ENCODE measurements around the gene POLR2J. TPM values are rescaled to one million over a fixed set of nuclear protein-coding genes. Genes with fewer than 3 reads are reported as not detected.

Gene POLR2J
- total and polyA plus RNA-seq, 4 donors = 9.6 to 50.3 (median 30.5) TPM

DNA sequence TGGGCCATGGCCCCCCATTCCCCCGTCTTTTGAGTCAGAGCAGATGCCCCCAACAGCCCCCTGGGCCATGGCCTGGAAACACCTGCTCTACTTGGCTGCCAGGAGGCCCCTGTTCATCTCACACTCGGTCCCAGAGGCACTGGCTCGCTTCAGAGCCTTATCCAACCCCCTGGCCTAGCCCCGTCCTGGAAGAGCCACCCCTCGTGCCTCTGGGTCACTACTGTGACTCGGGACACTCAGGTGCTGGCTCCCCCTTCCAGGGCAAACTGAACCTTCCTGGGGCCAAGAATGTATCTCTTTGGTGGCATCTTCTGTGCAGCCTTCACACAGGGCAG is 7.0 kb downstream of the POLR2J start:
- TF ChIP-seq, protein P1, sequence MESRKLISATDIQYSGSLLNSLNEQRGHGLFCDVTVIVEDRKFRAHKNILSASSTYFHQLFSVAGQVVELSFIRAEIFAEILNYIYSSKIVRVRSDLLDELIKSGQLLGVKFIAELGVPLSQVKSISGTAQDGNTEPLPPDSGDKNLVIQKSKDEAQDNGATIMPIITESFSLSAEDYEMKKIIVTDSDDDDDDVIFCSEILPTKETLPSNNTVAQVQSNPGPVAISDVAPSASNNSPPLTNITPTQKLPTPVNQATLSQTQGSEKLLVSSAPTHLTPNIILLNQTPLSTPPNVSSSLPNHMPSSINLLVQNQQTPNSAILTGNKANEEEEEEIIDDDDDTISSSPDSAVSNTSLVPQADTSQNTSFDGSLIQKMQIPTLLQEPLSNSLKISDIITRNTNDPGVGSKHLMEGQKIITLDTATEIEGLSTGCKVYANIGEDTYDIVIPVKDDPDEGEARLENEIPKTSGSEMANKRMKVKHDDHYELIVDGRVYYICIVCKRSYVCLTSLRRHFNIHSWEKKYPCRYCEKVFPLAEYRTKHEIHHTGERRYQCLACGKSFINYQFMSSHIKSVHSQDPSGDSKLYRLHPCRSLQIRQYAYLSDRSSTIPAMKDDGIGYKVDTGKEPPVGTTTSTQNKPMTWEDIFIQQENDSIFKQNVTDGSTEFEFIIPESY (IDR thresholded peaks at IDR 0.05) = no peak
- TF ChIP-seq ATF3 (IDR thresholded peaks at IDR 0.05) = no peak
- WGBS = 91% methylated on average over 6 of the region's 6 CpGs

DNA sequence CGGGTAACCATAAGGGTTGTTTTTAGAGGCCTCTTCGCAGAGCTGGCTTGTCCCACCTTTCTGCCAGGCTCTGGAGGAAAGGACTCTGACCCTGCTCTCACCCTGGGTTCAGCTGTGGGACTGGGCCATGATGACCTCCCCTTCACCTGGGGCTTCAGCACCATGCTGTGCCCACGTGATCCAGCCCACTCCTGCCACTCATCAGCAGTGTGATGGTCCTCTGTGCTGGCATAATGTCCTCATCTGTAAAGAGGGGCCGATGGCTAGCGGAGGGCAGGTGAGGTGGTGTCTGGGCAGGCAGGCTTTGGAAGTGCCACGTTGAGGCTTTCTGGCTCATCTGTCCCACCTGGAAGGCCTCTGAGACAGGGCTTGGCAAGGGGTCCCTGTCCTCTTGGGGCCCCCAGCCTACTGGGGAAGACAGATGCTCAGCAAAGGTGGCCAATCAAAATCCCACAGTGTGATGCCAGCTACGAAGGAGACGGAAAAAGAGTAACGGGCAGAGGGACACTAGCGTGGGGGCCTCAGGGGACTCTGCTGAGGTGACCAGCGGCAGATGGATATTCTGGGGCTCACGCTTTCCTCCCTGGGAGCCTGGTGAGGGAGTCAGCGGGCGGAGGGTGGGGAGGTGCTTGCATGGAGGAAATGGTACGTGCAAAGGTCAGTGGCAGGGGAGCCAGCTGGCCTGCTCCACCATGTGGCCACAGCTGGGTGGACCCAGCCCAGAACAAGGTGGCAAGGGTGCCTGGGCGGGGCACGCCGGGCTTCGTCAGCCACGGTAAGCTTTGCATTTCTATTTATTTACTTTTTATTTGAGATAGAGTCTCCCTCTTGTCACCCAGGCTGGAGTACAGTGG is 8.5 kb downstream of the POLR2J start:
- H3K4me3 ChIP-seq (ENCODE audit: low read depth in 1 of 3, low read length in 3 of 3) = peak overlapping the region in 1 of 3 donors; percentile 2
- no peaks in the 10 kb centered on the region for H3K9me3 ChIP-seq (ENCODE audit: control insufficient read depth in 4 of 4, low read length in 3 of 4)
- DNase-seq (ENCODE audit: low spot score) = peak; percentile 32
- H3K9ac ChIP-seq (ENCODE audit: low read depth in 1 of 2, low read length in 2 of 2) = peak overlapping the region in 1 of 2 donors; percentile 0
- H3K27ac ChIP-seq (ENCODE audit: low read depth in 1 of 2, low read length in 2 of 2) = peak overlapping the region; percentile 84 to 86
- no peaks in the 10 kb centered on the region for H3K27me3 ChIP-seq (ENCODE audit: control insufficient read depth in 4 of 4, insufficient read depth in 4 of 4, low read length in 3 of 4)
- H3K4me1 ChIP-seq (ENCODE audit: control insufficient read depth in 4 of 4, insufficient read depth in 4 of 4, low read length in 3 of 4) = peaks cover 11 to 62% (median 47%) of the 10 kb centered on the region in 4 donors
- WGBS = 32% methylated on average over 20 of the region's 20 CpGs
- H3K36me3 ChIP-seq (ENCODE audit: control insufficient read depth in 4 of 4, insufficient read depth in 3 of 4, low read depth in 1 of 4, low read length in 3 of 4) = peaks cover 2 to 16% (median 11%) of the 10 kb centered on the region in 4 donors
- TF ChIP-seq, protein P1 (IDR thresholded peaks at IDR 0.05) = peak; percentile 23
- TF ChIP-seq RXRA (IDR thresholded peaks at IDR 0.05) (peak; percentile 90 to 94), MAX (IDR thresholded peaks at IDR 0.05) (peak; percentile 74), YY1 (IDR thresholded peaks at IDR 0.05) (peak; percentile 43), RAD21 (IDR thresholded peaks at IDR 0.05) (no peak), FOXA1 (IDR thresholded peaks at IDR 0.05) (no peak), ATF3 (IDR thresholded peaks at IDR 0.05) (no peak), SP1 (IDR thresholded peaks at IDR 0.05) (peak; percentile 71), HNF4A (conservative IDR thresholded peaks at IDR 0.05) (peak; percentile 73 to 79), JUND (IDR thresholded peaks at IDR 0.05) (peak in 1 of 2 donors; percentile 21), HNF4G (IDR thresholded peaks at IDR 0.05) (peak; percentile 62), NR2F2 (IDR thresholded peaks at IDR 0.05) (no peak), FOXA2 (IDR thresholded peaks at IDR 0.05) (no peak), EGR1 (IDR thresholded peaks at IDR 0.05; ENCODE audit: low read depth in 2 of 2) (no peak), TAF1 (conservative IDR thresholded peaks at IDR 0.05) (no peak), GABPA (IDR thresholded peaks at IDR 0.05 in 1 of 2, conservative IDR thresholded peaks at IDR 0.05 in 1 of 2) (peak in 1 of 2 donors; percentile 54)
- TF ChIP-seq, protein P2, sequence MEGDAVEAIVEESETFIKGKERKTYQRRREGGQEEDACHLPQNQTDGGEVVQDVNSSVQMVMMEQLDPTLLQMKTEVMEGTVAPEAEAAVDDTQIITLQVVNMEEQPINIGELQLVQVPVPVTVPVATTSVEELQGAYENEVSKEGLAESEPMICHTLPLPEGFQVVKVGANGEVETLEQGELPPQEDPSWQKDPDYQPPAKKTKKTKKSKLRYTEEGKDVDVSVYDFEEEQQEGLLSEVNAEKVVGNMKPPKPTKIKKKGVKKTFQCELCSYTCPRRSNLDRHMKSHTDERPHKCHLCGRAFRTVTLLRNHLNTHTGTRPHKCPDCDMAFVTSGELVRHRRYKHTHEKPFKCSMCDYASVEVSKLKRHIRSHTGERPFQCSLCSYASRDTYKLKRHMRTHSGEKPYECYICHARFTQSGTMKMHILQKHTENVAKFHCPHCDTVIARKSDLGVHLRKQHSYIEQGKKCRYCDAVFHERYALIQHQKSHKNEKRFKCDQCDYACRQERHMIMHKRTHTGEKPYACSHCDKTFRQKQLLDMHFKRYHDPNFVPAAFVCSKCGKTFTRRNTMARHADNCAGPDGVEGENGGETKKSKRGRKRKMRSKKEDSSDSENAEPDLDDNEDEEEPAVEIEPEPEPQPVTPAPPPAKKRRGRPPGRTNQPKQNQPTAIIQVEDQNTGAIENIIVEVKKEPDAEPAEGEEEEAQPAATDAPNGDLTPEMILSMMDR (IDR thresholded peaks at IDR 0.05; ENCODE audit: low read depth, low read length, missing input control) = no peak
- TF ChIP-seq, protein P3, sequence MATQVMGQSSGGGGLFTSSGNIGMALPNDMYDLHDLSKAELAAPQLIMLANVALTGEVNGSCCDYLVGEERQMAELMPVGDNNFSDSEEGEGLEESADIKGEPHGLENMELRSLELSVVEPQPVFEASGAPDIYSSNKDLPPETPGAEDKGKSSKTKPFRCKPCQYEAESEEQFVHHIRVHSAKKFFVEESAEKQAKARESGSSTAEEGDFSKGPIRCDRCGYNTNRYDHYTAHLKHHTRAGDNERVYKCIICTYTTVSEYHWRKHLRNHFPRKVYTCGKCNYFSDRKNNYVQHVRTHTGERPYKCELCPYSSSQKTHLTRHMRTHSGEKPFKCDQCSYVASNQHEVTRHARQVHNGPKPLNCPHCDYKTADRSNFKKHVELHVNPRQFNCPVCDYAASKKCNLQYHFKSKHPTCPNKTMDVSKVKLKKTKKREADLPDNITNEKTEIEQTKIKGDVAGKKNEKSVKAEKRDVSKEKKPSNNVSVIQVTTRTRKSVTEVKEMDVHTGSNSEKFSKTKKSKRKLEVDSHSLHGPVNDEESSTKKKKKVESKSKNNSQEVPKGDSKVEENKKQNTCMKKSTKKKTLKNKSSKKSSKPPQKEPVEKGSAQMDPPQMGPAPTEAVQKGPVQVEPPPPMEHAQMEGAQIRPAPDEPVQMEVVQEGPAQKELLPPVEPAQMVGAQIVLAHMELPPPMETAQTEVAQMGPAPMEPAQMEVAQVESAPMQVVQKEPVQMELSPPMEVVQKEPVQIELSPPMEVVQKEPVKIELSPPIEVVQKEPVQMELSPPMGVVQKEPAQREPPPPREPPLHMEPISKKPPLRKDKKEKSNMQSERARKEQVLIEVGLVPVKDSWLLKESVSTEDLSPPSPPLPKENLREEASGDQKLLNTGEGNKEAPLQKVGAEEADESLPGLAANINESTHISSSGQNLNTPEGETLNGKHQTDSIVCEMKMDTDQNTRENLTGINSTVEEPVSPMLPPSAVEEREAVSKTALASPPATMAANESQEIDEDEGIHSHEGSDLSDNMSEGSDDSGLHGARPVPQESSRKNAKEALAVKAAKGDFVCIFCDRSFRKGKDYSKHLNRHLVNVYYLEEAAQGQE (IDR thresholded peaks at IDR 0.05) = no peak

More for the DNA sequence above, 7.0 kb downstream of the POLR2J start:
- Histone ChIP-seq H3K27me3 (ENCODE audit: control insufficient read depth in 4 of 4, insufficient read depth in 4 of 4, low read length in 3 of 4) (no peaks in the 10 kb centered on the region), H3K9ac (ENCODE audit: low read depth in 1 of 2, low read length in 2 of 2) (no peak overlapping the region), H3K4me3 (ENCODE audit: low read depth in 1 of 3, low read length in 3 of 3) (no peak overlapping the region), H3K9me3 (ENCODE audit: control insufficient read depth in 4 of 4, low read length in 3 of 4) (no peaks in the 10 kb centered on the region), H3K27ac (ENCODE audit: low read depth in 1 of 2, low read length in 2 of 2) (peak overlapping the region in 1 of 2 donors; percentile 5), H3K4me1 (ENCODE audit: control insufficient read depth in 4 of 4, insufficient read depth in 4 of 4, low read length in 3 of 4) (peaks cover 8 to 51% (median 40%) of the 10 kb centered on the region in 4 donors), H3K36me3 (ENCODE audit: control insufficient read depth in 4 of 4, insufficient read depth in 3 of 4, low read depth in 1 of 4, low read length in 3 of 4) (peaks cover 2 to 16% (median 11%) of the 10 kb centered on the region in 4 donors)
- no peak for DNase-seq (ENCODE audit: low spot score)
